Peyer's patch (tissue), 4 donors: ENCODE measurements around the gene GPR137B.

Experiments
- POLR2A ChIP-seq, 2 donors: fragments of 450-650 bp; IDR thresholded peaks; one replicate each; pipeline ENCODE4 v1.5.1; 2017; ENCODE audit warnings: antibody characterized with exemption in 2 of 2, mild to moderate bottlenecking in 2 of 2, moderate library complexity in 2 of 2
- TF ChIP-seq, protein P1 (sequence below), 6 experiments: fragments of 450-650 bp in 4 of 6; fragments of 200-600 bp in 2 of 6; sonication (generic) in 1 of 6; IDR thresholded peaks; one replicate each; pipeline ENCODE4 v1.5.1; 2017 to 2019; ENCODE audit warnings: antibody characterized with exemption in 6 of 6, mild to moderate bottlenecking in 3 of 6, moderate library complexity in 1 of 6

DNA sequence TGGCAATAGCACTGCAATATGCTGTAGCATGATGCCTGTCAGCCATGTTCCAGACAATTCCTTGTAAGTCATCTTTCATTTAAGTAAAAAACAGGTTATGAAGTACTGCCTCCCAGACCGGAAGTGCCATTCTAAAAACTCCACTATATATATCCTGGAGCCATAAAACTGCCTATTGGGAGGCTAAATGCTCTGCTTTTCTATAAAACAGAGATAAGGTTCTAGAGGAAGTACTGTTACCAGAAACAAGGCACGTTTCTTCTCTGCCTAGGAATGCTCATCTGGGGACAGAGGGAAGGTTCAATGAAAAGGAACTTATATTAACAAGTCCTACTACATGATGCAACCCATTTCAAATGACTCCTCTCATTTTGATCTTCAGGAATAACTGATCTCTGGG lies 66.8 kb downstream of the GPR137B start:
- TF ChIP-seq, protein P1, sequence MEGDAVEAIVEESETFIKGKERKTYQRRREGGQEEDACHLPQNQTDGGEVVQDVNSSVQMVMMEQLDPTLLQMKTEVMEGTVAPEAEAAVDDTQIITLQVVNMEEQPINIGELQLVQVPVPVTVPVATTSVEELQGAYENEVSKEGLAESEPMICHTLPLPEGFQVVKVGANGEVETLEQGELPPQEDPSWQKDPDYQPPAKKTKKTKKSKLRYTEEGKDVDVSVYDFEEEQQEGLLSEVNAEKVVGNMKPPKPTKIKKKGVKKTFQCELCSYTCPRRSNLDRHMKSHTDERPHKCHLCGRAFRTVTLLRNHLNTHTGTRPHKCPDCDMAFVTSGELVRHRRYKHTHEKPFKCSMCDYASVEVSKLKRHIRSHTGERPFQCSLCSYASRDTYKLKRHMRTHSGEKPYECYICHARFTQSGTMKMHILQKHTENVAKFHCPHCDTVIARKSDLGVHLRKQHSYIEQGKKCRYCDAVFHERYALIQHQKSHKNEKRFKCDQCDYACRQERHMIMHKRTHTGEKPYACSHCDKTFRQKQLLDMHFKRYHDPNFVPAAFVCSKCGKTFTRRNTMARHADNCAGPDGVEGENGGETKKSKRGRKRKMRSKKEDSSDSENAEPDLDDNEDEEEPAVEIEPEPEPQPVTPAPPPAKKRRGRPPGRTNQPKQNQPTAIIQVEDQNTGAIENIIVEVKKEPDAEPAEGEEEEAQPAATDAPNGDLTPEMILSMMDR (IDR thresholded peaks at IDR 0.05) = no peak
- TF ChIP-seq POLR2A (IDR thresholded peaks at IDR 0.05) = no peak
